Stimulated activated CD4-positive, alpha-beta T cell treated with anti-CD3 and anti-CD28 coated beads, Interleukin-2, amount 100 ng/mL, for 24 hours (primary cell): ENCODE measurements around the gene NEDD4L.
"Not testable (repeated sequence)": the region's sequence is repeated elsewhere in the genome, so short reads cannot be mapped to it uniquely, and the experiment has no call there.

ENCODE experiments used
- DNase-seq, 2 donors: peaks; one replicate each; pipeline ENCODE4 v3.0.0-alpha.2; 2020

The NEDD4L gene

DNA sequence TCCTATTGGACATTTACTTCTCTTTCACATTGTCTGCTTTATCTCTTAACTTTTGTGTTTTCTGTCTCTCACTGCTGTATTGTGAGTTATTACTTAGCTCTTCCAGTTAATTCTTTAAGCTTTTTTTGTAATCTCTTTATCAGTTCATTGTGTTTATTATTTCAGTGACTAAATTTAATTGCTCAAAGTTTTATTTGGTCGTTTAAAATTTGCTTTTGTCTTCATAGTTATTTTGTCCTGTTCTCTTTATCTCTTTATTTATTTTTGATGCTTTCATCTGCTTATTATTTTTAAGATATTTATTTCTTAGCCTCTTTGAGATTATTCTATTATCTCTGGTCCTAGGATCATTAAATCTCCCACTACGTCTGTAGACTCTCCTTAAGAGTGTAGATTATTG lies 316.3 kb downstream of the NEDD4L start:
- no peak for DNase-seq

DNA sequence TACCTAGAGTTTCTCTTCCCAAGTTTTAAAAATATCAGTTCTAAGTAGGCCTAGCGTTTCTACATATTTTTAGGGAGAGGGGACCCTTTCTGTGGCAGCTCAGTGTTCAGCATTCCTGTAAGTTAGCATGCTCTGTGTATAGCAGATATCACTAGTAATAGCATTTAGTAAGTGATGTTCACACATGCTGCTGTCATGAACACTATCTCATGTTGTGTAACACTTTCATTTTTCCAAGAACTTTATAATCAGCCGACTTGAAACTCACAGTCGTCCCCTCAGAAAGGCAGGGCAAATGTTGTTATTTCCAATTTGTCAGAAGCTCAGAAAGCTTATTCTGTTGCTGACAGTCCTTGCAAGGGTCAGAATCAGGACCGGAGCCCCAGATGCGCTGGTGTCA lies 317.2 kb downstream of the NEDD4L start:
- DNase-seq: no peak

DNA sequence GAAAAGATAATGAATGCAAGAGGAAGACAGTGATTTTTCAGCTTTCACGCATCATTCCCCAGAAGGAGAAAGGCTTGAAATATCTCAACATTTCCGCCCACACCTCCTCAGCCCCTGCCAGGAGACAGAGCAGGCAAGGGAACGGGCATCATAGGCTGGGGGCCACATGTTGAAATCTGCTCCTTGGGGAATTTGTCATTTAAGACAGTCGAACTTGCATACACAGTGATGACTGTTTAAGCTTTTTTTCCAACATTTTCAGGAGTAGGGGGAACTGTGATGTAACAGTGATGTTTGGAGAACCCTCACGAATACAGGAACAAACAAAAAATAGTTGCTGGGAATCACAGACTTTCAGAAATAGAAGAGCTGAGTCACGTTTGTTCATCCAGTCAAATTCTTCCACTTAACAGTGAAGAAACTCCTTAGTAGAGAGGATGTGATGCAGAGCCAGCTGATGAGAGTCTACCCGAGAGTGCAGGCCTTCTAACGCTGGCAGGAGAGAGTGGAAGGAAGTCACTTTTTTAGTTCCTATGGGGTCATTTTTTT lies 318.1 kb downstream of the NEDD4L start:
- DNase-seq: no peak

DNA sequence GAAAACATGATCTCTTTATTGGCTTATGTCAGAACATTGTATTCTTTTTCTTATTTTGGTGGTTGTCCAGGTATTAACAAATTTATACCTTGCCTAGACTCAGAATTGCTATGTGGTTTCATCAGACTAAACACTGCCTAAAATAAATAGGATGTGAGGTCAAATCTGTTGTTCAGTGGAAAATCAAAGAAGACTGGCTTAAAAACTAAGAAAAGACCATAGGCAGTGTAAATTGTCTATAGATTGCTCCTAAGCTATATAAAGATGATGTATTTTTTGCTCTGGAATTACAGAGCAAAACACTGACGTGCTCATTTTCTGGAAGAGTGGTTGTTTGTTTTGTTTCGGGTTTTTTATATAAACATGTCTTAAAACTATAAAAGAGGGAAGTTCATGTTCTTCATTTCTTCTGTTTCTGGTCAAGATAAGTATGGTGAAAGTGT lies 318.8 kb downstream of the NEDD4L start:
- no peak for DNase-seq

- DNase-seq: no peak
Observed at GRCh38 chr18:58363767-58364540, 319.9 kb downstream of the NEDD4L start.

- DNase-seq: no peak
Observed at GRCh38 chr18:58364876-58365528, 321.0 kb downstream of the NEDD4L start.

DNA sequence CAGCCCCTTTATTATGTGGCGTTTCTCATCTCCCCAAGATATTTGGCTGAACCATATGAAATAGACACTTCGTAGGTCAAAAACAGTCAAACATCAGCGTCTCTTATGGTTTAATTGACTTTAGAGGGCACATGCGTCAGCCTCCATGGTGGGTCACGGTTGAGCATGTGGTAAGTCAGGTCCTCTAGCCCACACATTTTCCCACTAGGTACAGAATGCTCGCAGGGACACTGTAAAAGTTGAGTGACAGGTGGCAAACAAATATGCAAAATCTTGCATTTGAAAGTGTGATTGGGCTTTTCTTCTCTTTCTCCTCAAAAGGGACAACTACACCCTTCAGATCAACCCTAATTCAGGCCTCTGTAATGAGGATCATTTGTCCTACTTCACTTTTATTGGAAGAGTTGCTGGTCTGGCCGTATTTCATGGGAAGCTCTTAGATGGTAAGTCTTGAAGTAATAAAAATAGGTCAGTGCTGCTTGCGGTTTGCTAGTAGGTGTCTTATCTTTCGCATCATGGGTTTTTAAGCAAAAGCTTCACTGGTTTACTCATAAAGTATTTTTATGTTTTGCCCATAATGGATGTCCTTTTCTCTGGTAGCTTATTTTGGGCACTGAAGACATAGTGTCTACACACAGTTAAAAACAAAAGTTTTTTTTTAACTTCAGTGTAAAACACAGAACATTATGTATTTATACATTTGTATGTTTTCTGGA lies 323.6 kb downstream of the NEDD4L start:
- DNase-seq: no peak

DNA sequence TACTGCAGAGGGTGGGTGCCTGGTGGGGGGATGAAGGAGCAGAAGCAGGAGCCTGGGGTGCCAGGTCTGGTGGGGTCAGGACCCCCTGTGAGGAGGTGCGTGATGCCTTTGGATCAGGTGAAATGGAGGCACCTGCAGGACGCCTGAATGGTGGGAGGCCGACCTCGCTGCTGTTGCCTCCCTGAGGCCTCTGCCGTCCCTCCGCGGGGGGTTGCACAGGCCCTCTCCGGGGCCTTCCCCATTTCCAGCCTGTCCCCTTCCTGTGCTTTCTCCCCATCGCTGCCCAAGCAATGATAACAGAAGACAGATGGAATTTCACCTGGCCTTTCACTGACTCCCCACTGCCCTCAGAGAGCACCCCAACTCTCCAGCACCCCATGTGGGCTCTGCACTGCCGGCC lies 325.6 kb downstream of the NEDD4L start:
- DNase-seq: no peak

DNA sequence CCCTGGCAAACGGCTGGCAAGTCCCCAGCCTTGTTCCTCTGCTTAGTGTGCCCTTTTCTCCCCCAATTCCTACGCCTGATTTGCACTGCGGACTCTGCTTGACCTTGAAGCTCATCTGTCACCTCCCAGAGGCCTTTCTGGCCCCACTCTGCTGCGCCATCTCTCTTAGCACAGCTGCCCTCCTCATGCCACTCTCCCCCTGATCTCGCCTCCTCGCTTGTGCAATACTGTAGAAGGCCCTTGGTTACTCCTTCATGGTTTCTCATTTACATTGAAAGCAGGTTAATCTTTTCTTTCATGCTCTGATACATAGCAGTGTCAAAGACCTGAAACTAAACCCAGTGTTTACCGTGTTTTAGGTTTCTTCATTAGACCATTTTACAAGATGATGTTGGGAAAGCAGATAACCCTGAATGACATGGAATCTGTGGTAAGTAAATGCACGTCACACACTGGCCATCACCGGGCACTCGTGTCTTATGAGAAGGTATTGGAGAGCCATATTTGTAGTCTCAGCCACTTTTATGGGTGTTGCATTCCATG lies 326.1 kb downstream of the NEDD4L start:
- no peak for DNase-seq

DNA sequence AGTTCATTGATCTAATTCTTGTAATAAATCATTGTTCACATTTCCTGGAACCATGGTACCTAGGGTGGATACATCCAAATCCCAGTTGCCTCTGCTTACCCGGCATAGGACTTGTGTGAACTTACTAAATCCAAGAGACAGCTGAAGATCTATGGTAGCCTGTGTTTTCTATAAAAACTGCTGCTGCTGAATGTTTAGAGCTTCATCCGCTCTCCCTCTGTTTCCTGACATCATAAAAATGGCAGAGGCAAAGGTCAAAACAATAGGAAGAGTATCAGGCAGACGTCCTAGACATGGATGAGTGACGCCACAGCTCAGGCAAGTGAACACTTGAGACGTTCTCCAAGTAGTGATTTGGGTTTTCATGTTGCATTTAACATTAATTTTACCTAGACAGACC lies 326.6 kb downstream of the NEDD4L start:
- no peak for DNase-seq

DNA sequence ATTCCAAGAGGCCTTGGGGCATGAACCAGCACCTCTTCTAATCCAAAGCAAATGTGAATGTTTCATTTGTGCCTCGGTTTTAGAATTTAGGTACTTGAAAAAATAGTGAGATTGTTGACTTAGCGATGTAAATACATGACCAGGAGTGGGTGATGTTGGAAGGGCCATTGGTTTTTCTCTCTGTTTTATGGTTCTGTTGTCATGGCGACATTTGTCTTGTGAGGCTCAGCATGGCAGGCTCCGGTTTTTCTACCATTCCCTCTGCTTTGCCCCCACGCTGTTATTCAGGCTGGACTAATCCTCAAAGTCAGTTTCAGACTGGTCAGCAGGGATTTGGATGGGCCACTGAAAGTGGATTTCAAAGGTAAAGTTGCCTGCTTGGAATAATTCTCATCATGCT lies 329.5 kb downstream of the NEDD4L start:
- no peak for DNase-seq

DNA sequence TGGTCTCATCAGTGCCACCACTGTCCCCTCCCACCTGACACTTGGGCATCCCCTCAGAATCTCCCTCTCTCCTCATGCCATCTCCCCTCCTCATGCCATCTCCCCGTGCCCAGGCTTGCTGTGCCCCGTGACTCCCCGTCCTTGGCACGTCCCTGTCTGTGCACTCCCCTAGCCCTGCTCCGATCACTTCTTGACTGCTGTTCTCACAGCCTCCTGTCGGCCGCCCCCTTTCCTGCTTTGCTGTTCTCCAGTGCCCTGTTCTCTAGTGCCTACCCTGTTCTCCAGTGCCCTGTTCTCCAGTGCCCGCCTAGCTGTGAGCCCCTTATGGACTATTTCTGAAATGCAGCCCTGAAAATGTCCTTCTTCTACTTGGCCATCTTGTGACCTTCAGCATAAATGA lies 331.0 kb downstream of the NEDD4L start:
- no peak for DNase-seq

- DNase-seq: no peak
Observed at GRCh38 chr18:58378411-58379379, 334.7 kb downstream of the NEDD4L start.

DNA sequence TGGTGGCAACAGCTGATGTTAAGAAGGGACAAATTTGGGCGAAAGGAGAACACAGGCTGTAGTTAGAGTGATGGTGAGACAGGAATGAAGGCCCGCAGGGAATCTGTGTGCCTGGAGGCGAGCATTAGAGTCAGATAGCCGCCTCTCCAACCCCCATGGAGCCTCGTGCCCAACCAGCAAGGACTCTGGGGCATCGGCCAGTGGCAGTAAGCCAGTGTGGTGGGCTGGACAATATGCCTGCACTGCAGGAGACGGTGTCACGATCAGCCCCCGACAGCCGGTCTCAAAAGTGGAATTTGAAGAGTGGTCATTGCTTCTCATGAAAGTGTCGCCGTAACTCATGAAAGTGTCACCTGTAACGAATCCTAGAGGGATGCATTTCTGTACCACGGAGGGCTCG lies 335.4 kb downstream of the NEDD4L start:
- no peak for DNase-seq

DNA sequence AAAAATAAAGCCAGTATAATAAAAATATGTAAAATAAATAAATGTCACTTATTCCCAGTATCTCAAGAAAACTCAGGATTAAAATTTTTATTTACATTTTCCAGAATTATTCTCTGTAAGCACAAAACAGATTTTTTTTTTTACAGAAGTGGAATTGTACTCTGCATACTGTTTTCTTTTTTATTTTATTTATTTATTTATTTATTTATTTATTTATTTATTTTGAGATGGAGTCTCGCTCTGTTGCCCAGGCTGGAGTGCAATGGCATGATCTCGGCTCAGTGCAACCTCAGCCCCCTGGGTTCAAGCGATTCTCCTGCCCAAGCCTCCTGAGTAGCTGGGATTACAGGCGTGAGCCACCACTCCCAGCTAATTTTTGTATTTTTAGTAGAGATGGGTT lies 336.1 kb downstream of the NEDD4L start:
- DNase-seq: not testable (repeated sequence)

DNA sequence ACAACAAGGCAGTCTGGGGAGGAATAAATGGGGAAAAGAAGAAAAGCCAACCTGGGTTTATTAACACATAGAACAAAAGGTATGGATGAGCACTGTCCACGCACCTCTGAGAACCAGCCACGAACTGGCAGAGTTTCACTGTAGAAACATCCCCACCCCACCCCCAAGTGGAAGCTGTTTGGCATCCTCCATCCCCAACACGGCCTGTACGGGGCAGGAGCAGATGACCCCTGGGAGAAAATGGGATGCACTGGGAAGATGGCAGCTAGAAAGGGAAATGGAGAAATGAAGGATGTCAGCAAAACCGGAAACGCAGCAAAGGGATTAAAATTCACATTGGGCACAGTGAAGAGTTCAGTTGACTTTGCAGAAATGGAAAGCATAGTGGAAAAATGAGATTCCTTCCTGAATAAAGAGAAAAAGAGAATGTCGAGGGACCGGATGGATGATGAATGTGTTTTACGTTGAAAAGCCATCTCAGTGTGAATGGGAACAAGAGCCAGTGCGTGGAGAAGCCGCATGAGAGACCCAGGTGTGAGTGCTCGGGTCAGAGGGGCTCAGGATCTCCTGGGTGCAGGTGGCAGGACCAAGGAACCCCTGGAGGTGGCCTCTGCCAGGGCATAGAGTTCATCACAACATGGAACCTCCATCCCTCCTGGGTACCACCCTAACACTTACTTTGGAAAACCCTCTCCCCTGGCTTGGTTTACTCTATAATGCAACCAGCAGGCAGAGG lies 337.8 kb downstream of the NEDD4L start:
- DNase-seq: no peak

GRCh38 chr18:58382446-58382845 lies 338.4 kb downstream of the NEDD4L start:
- DNase-seq: no peak

GRCh38 chr18:58385472-58385871 lies 341.4 kb downstream of the NEDD4L start:
- DNase-seq: no peak

DNA sequence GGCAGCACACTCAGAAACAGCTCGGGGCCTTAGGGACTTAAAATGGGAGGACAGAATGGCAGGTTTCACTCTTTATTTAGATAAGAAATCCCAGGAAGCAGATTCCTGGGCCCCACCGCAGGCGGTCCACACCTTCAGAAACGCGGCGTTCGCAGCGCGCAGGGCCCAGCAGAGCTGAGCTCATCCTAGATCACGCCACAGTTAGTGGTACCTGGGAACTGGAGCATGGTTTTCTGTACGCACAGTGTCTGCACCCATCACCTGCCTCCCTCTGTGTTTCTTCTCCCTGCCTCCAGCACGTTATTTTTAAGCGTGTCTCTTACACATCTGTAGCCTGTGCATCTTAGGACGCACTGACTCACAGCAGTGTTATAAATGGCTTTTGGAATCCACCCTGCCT lies 342.8 kb downstream of the NEDD4L start:
- DNase-seq: no peak

DNA sequence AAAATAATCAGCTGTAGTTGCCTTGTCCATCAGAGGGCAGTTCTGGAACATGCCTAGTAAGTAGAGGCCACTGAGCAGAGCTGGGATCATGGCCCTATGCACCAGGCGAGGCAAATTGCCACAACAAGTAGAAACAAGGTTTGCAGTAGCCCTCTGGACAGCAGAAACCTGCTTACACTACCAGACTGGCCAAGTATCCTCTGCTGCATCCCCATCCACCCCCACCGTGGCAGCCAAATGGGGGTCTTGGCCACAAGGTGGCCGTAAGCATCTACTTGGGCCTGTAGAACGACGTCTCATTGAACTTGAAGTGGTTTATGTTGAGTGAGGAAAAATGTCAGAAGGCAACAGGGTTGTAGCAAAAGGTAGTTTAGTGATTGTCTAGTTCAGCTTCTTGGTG lies 343.7 kb downstream of the NEDD4L start:
- no peak for DNase-seq

- no peak for DNase-seq
Observed at GRCh38 chr18:58388736-58389135, 344.7 kb downstream of the NEDD4L start.
